ENCODE data around the gene BST2.

BST2 gene

DNA sequence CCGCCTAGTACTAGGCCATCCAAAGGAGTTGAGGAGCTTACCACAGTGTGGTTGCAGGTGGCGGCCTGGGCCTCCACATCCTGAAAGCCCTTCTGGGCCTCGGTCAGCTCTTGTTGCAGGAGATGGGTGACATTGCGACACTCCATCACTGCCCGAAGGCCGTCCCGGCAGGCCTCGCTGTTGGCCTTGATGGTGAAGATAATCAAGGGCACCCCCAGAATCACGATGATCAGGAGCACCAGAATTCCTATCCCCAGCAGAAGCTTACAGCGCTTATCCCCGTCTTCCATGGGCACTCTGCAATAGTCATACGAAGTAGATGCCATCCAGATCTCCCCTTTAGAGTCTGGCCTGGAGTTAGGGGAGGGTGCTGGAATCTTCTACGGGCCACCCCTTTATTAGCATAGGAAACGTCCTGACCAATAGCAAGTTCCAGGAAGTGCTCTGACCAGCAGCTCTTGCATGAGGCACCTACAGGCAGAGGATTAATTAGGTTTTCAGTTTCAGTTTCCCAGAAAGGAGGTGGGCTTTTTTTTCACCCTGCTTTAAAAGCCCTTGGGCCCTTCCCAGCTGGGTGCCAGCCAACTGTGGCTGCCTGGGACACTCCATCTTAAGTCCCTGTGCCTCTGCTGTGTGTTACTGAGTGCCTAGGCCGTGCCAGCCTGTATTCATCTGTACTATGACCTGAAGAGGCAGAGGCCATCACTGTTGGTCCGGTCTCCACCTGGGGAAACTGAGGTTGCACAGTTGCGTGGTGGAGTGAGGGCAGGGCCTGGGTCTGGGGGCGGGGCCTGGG, at the start of gene BST2:
Gene BST2 (minus strand): TSS at position 381 of the 796 bp plus-strand sequence. CDS start 55 bp downstream, at position 326.
- DNase-seq (ENCODE audit: extremely low read depth in 1 of 2, low read depth in 1 of 2) = no peak

DNA sequence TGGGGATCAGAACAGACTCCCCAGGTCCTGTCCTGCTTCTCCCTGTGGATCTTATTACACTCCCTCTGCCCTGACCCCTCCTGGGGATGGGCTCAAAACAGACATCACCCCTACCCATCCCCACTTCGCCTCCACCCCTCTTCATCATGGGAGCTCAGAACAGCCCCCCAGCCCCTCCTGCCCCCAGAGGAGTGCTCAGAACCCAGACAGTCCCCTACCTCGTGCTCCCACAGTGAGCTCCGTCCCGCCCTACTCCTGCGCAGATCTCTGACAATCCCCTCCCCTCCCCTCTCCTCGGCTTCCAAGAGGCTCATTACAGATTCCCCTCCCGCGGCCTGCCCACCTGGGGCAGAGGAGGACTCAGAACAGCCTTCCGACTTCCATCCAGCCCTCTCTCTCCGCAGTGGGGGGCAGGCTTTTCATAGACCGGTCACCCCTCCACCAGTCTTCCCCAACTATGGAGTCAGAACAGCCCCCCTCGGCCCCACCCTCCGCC, 49.2 kb upstream of the BST2 start:
- no peak for DNase-seq (ENCODE audit: extremely low read depth in 1 of 2, low read depth in 1 of 2)

DNA sequence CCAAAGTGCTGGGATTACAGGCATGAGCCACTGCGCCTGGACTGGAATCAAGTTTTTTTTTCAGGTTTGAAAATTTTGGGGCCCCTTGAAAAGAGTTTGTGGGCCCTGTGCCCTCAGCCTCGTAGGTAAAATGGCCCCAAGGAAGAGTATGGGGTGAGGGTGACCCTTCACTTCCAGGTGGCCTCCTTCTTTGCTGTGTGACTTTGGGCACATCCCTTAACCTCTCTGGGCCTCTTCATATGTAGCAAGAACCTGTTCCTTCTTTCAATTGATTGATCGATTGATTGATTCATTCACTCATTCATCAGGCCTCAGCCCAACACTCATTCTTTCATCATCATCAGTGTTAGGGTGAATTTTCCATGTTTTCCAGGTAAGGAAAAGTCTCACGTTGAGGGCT, 46.4 kb upstream of the BST2 start:
- DNase-seq (ENCODE audit: extremely low read depth in 1 of 2, low read depth in 1 of 2) = no peak

GRCh38 chr19:17450264-17451075, 45.0 kb upstream of the BST2 start:
- DNase-seq (ENCODE audit: extremely low read depth in 1 of 2, low read depth in 1 of 2) = peak in 1 of 2 donors; percentile 51

- DNase-seq (ENCODE audit: extremely low read depth in 1 of 2, low read depth in 1 of 2) = no peak
Measured at GRCh38 chr19:17448131-17448967, 42.9 kb upstream of the BST2 start, which contains the start of gene TMEM221. TMEM221 (minus strand) TSS chr19:17448668; CDS start chr19:17448462, 206 bp downstream.

DNA sequence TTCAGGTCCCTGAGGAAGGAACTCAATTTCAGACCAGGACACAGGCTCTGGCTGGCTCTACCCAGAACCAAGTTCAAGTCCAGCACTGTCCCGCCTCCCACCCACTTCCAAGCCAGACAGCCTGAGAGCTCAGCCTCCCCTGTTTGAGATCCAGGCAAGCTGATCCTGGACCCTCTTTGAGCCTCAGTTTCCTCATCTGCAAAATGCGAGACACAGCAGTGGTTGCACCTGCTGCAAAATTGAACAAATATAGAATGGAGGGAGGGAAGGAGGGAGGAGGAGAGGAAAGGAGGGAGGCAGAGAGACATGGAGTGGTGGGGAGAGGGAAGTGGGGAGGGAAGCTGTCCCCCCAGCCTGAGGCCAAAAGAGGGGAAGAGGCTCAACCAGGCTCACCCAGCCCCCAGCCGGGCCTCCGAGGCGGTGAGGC, 42.3 kb upstream of the BST2 start:
- no peak for DNase-seq (ENCODE audit: extremely low read depth in 1 of 2, low read depth in 1 of 2)

- no peak for DNase-seq (ENCODE audit: extremely low read depth in 1 of 2, low read depth in 1 of 2)
Measured at GRCh38 chr19:17445526-17446165, 40.2 kb upstream of the BST2 start.

DNA sequence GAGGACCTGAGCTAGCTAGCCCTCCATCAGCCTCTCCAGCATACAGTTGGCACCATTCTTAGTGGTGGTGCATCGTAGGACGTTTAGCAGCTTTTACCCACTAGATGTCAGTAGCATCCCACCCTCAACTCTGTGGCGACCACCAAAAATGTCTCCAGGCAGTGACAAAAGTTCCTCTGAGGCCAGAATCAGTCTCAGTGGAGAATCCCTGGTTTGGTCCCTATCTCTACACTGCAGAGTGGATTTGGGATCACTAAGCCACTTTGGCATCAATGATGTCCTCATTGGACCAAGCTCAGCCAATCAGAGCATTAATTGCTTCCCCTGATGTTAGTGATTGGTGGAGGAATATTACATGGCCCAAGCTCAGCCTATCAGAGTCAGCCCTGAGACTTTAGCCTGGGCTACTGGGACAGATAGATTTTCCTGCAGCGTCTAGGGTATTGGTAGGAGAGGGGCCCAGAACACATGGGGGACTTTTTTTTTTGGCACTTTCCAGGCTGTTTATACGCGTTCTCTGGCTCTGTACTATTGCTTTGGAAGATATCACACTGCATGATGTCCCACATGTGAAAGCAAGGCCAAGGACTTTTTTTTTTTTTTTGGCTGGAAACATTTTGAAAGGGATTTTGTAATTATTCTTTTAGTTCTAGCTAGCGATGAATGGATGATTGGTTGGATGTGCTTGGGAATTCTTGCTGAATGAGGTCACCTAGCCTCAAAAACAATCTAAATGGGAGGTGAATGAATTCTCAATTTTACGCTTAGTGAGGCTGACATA, 36.0 kb upstream of the BST2 start:
- no peak for DNase-seq (ENCODE audit: extremely low read depth in 1 of 2, low read depth in 1 of 2)

- no peak for DNase-seq (ENCODE audit: extremely low read depth in 1 of 2, low read depth in 1 of 2)
Measured at GRCh38 chr19:17436874-17437267, 31.4 kb upstream of the BST2 start.

- DNase-seq (ENCODE audit: extremely low read depth in 1 of 2, low read depth in 1 of 2) = no peak
Measured at GRCh38 chr19:17436094-17436873, 30.9 kb upstream of the BST2 start.

DNA sequence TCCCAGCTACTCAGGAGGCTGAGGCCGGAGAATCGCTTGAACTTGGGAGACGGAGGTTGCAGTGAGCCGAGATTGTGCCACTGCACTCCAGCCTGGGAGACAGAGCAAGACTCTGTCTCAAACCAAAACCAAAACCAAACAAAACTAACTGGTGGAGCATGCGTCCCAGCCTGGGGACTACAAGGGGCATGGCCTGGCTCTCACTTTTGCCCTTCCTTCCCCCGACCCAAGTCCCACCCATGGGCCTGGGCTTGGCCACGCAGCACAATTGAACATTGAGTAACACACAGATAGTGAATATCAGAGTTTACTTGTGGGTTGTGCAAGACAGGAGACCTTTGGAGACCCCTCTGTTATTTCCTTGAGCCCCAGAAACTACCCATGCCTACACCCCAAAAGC, 29.8 kb upstream of the BST2 start:
- DNase-seq (ENCODE audit: extremely low read depth in 1 of 2, low read depth in 1 of 2) = no peak

DNA sequence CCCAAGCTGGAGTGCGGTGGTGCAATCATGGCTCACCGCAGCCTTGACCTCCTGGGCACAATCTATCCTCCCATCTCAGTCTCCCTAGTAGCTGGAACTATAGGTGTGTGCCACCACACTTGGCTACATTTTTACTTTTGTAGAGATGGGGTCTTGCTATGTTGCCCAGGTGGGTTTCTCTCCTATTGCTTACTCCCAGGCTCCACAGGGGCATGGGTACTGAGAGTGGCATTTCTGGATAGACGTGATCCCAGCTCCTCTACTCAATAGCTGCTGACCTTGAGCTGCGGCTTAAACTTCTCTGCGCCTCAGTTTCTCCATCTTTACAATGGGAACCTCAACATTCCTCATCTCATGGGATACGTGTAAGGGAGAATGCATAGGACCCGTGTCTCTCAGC, 26.0 kb upstream of the BST2 start:
- no peak for DNase-seq (ENCODE audit: extremely low read depth in 1 of 2, low read depth in 1 of 2)

DNA sequence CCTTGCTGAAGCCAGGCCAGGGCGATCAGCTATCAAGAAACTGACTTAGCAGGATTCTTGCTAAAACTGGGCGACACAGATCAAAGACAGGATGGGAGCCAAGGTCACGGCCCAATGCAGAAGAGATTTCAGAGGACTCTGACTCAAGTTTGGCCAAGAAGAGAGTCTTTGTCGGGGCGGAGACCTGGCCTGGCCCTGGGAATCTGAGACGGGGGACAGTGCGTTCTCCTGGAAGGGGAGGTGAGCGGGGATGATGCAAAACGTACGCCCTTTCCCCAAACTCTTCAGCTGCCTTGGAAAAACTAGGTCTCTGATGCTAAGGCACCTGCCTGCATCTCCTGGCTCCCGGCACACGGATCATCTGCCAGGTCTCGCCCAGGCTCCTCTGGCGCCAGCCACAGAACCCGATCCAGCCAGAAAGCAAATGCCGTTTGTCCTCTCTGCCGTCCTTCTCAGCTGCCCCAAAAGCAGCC, 24.2 kb upstream of the BST2 start:
- DNase-seq (ENCODE audit: extremely low read depth in 1 of 2, low read depth in 1 of 2) = no peak

DNA sequence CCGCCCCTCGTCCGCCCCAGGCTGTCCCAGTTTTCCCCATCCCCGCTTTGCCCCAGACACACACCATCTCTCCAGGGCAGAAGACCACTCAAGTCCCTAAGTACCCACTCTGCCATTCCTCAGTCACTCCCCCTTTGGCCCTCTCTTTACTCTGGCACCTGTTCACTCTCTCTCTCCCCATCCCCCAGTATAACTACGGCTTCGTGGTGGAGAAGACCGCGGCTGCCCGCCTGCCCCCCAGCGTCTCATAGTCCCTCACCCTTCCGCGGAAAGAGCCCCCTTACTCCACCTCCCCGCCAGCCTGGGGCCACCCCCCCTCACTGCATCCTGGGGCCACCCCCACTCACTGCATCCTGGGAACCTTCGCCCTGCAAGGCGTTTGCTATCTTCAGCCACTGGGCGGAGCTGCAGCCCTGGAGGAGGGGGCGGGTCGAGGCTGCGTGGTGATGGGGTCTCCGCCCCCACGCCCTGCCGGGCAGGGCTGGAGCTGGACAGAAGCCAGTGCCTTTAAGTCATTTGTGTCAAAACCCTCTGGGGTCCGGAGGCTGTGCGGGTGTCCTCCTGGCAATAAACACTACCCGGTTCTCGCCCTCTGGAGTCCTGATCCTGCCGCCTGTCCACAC, 19.4 kb upstream of the BST2 start:
- no peak for DNase-seq (ENCODE audit: extremely low read depth in 1 of 2, low read depth in 1 of 2)

- no peak for DNase-seq (ENCODE audit: extremely low read depth in 1 of 2, low read depth in 1 of 2)
Measured at GRCh38 chr19:17423429-17424208, 18.2 kb upstream of the BST2 start.

DNA sequence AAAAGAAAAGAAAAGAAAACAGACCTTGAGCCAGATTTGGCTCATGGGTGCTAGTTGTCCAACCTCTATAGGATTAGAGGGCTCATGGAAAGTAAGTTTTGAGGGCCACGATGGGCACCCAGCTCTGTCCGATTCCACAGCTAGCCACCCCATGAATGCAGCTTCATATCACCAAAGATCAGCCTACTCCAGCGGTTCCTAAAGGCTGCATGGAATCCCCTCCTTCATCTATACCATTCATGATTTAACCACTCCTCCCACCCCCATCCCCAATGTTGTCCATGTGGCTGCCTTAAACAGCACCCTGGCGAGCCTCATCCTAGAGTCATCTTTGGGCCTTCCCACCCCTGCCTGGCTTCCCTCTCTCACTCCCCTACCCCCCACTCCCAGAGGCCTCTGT, 16.5 kb upstream of the BST2 start:
- no peak for DNase-seq (ENCODE audit: extremely low read depth in 1 of 2, low read depth in 1 of 2)

DNA sequence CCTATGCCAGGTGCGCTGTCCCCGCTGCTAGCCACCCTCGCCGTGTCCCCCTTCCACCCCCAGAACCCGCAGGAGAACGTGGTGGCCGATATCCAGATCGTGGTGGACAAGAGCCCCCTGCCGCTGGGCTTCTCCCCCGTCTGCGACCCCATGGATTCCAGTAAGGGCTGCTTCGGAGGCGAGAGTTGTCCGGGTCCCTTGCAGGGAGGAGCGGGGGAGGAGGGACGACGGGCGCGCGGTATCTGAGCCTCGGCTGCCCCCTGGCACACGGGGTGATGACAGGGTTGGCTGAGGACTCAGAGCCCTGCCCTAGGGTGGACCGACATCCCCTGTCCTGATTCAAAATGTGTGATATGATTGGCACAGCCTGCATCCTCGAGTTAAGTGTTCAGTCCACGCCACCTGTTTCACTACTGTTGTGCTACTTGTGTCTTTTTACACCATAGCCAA, 15.1 kb upstream of the BST2 start:
- DNase-seq (ENCODE audit: extremely low read depth in 1 of 2, low read depth in 1 of 2) = no peak
